ENCODE results near the gene MRPS11. TPM values are rescaled to one million over a fixed set of nuclear protein-coding genes. Genes with fewer than 3 reads are reported as not detected.

Gene MRPS11
- total RNA-seq, 2 donors from 2014 or later: 45.7 to 73.6 TPM

GRCh38 chr15:88529021-88529630 lies 61.6 kb downstream of the MRPS11 start:
- H3K36me3 ChIP-seq: no peaks in the 10 kb centered on the region
- DNase-seq: no peak
- intact Hi-C loops (cut with DNase I): no loop called here
- H3K9ac ChIP-seq (ENCODE audit: low read depth in 2 of 2, low read length in 2 of 2): no peak overlapping the region
- H3K27ac ChIP-seq: no peak overlapping the region
- no peaks in the 10 kb centered on the region for H3K4me1 ChIP-seq
- H3K27me3 ChIP-seq: no peaks in the 10 kb centered on the region
- H3K9me3 ChIP-seq: no peaks in the 10 kb centered on the region
- TF ChIP-seq CTCF (IDR thresholded peaks at IDR 0.05): no peak
- H3K4me3 ChIP-seq: no peak overlapping the region

Other genes starting within 250 kb of the MRPS11 start
- gene NTRK3, start 211.0 kb upstream of the MRPS11 start, total RNA-seq: 1 to 10 TPM; 1.2 to 1.5 TPM
- 10 to 100 TPM; 20.6 to 40.6 TPM for gene MRPL46, start 320 bp upstream of the MRPS11 start, total RNA-seq
- gene DET1, start 79.0 kb downstream of the MRPS11 start, total RNA-seq: 1 to 10 TPM; 4.6 to 4.9 TPM
- 10 to 100 TPM; 13.8 to 23.8 TPM for gene AEN, start 153.6 kb downstream of the MRPS11 start, total RNA-seq
- 10 to 100 TPM; 43.5 to 60.5 TPM for gene ISG20, start 171.3 kb downstream of the MRPS11 start, total RNA-seq